ENCODE data around the gene HOXB8. TPM values are rescaled to one million over a fixed set of nuclear protein-coding genes. Genes with fewer than 3 reads are reported as not detected.

HOXB8 gene
- total and polyA plus RNA-seq, 12 donors, result 0.55 TPM; not detected in 11

DNA sequence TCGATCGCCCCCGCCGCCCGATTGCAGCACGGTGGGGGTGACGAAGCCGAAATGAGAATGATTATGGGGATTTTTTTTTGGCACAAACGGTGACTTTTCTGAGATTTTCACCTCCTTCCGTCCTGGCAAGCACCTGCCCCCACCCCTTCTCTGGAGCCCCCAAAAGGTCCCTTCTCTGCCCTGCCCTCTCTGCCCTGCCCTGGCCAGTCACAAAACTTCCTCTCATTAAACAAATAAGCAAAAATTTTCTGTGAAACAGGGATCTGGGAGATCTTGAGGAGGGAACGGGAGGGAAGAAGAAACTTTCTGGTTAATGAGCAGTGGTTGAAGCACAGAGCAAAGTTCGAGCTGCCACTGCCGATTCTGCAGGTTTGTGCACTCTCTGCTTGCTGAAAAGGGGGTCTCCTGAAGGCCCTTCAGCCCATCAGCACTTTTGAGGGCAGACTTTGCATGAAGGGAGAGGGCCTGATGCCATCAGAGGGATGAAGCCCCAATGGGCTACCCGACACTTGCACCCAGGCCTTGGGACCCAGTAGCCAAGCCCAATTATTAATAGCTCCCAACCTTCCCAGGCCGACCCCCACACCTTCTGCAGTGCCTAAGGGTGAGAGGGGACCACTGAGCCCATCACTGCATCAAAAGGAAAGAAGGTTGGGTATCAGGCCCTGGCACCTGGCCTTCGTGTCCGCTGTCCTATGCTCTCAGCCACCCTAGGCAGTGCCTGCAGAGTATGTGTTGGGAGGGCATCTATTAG lies 1.0 kb upstream of the HOXB8 start:
- Histone ChIP-seq H3K36me3 (peaks cover 0 to 5% (median 0%) of the 10 kb centered on the region in 9 donors), H3K4me3 (no peak overlapping the region), H3K9me3 (no peaks in the 10 kb centered on the region), H3K27ac (no peak overlapping the region), H3K27me3 (peaks cover 84 to 100% (median 99%) of the 10 kb centered on the region in 7 donors), H3K4me1 (peaks cover 3 to 57% (median 27%) of the 10 kb centered on the region in 9 donors)
- no peak for DNase-seq
- no peak for ATAC-seq
- WGBS, 2 donors, result 8 to 16% methylated on average over 17 of the region's 17 CpGs
- intact Hi-C loops (cut with DNase I), result loop anchor here in 9 of 10 donors (5.0 to 10.0 kb wide), 8 partner anchors 264 to 591 kb away; no protein-coding TSS in a partner anchor
- TF ChIP-seq CTCF (IDR thresholded peaks at IDR 0.05), result no peak

DNA sequence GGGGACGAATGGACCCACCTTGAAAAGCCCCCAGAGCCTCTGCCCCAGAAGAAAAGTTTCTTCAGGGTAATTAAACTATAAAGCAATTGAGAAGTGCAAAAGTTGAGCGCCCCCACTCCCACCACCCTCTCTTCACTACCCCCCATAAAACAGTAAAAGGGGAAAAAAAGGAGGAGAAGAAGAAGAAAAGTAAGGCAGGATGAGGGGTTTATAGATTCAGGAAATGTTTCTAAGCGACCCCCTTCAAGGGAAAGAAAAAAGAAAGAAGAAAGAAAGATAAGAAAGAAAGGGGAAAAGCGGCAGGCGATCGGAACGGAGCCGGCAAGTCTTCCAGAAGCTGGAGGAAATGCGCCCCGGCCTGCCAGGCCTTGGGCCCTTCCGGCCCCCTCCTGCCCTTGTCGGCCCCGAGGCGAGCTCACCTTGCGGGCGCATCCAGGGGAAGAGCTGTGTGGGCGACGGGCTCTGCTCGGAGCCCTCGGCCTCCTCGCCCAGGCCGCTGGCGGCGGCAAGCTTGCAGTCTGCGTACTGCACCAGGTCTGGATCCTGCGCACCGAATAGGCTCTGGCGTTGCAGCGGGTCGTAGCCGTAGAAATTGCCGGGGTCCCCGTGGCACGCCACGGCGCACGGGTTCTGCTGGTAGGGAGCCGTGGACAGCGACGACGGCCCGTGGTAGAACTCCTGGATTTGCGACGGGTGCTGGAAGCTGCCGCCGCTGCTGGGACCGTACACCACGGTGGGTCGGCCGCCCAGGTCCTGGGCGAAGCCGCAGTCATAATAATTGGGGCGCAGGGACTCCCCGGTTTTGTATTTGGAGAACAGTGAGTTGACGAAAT lies 1.0 kb downstream of the HOXB8 start:
- H3K4me3 ChIP-seq, result peak overlapping the region in 2 of 10 donors; percentile 5 to 17
- H3K36me3 ChIP-seq, result peaks cover 0 to 5% (median 0%) of the 10 kb centered on the region in 9 donors
- intact Hi-C loops (cut with DNase I), result loop anchor here in 9 of 10 donors (10.0 kb wide), 4 partner anchors 279 to 589 kb away; no protein-coding TSS in a partner anchor
- DNase-seq (no peak), ATAC-seq (no peak)
- no peaks in the 10 kb centered on the region for H3K9me3 ChIP-seq
- no peak for TF ChIP-seq CTCF (IDR thresholded peaks at IDR 0.05)
- H3K4me1 ChIP-seq, result peaks cover 10 to 65% (median 37%) of the 10 kb centered on the region in 9 donors
- 3 to 4% methylated on average over 55 of the region's 55 CpGs for WGBS, 2 donors
- peak overlapping the region in 1 of 10 donors; percentile 24 for H3K27ac ChIP-seq
- H3K27me3 ChIP-seq, result peaks cover 86 to 100% (median 99%) of the 10 kb centered on the region in 7 donors

GRCh38 chr17:48612854-48613691 lies 2.0 kb downstream of the HOXB8 start:
- WGBS, 2 donors, result 1 to 2% methylated on average over 57 to 67 of the region's 67 CpGs
- DNase-seq, result no peak
- Histone ChIP-seq H3K4me1 (peaks cover 10 to 56% (median 37%) of the 10 kb centered on the region in 9 donors), H3K27me3 (peaks cover 92 to 100% (median 100%) of the 10 kb centered on the region in 7 donors), H3K27ac (no peak overlapping the region), H3K9me3 (no peaks in the 10 kb centered on the region), H3K4me3 (peak overlapping the region in 6 of 10 donors; percentile 3 to 67 (median 16)), H3K36me3 (peaks cover 0 to 5% (median 0%) of the 10 kb centered on the region in 9 donors)
- TF ChIP-seq CTCF (IDR thresholded peaks at IDR 0.05), result peak in 2 of 9 donors; percentile 5 to 35
- intact Hi-C loops (cut with DNase I), result loop anchor here in 9 of 10 donors (10.0 kb wide), 4 partner anchors 278 to 588 kb away; no protein-coding TSS in a partner anchor
- peak in 5 of 8 donors; percentile 20 to 50 (median 41) for ATAC-seq
